Activated CD4-positive, alpha-beta T cell treated with anti-CD3 and anti-CD28 coated beads for 1 hour (primary cell): ENCODE measurements around the gene OR51A4.
"Not testable (repeated sequence)": the region's sequence is repeated elsewhere in the genome, so short reads cannot be mapped to it uniquely, and the experiment has no call there.

Experiments used
- DNase-seq: peaks from one replicate; pipeline ENCODE4 v3.0.0-alpha.2; 2020

Gene OR51A4, protein sequence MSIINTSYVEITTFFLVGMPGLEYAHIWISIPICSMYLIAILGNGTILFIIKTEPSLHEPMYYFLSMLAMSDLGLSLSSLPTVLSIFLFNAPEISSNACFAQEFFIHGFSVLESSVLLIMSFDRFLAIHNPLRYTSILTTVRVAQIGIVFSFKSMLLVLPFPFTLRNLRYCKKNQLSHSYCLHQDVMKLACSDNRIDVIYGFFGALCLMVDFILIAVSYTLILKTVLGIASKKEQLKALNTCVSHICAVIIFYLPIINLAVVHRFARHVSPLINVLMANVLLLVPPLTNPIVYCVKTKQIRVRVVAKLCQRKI

GRCh38 chr11:4947505-4947904, at the start of gene OR51A4:
Gene OR51A4 (minus strand): TSS chr11:4947605. CDS start chr11:4947100, 505 bp downstream.
- DNase-seq, result no peak

- DNase-seq, result no peak
Observed at GRCh38 chr11:4994551-4994950, 47.1 kb upstream of the OR51A4 start, which contains the start of gene OR51L1. Gene OR51L1 (plus strand): TSS chr11:4994851. CDS start chr11:4998983, 4,132 bp downstream.

GRCh38 chr11:4991060-4991459, 43.7 kb upstream of the OR51A4 start:
- DNase-seq, result no peak

DNA sequence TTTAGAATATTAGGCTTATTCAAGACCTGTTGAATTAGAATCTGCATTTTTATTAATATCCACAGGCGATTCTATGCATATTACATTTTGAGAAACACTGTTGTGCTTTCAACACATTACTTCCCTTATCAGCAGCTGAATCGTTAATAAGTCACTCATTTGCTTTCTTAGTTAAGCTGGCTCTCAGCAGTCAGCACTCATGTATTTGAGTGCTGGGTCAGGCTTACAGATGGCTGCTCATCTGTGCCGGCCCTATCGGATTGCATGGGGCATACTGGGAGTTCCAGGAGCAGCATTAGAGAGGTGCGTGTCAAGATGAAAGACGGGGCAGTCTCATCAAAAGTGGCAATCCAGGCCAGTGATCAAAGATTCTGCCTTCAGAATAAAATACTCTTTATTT, 36.4 kb upstream of the OR51A4 start:
- DNase-seq, result no peak

DNA sequence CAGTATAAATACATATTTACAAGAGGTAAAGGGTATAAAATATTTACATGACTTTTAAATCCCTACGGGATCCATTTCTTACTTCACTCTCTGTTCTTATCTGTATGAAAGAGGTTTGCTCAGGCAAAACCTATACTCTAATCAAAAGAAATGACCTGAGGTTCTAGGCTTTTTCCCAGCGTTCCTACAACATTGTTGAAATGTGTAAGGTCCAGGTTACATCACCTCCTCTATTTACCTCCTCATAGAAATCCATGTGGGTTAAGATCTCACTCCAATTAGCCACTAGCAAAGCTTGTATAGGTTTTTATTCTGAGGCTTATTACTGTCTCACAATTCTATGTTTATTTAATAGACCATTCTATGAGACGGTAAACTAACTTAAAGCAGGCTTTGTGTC, 35.3 kb upstream of the OR51A4 start:
- no peak for DNase-seq

- no peak for DNase-seq
Observed at GRCh38 chr11:4979036-4979435, 31.6 kb upstream of the OR51A4 start.

- DNase-seq, result no peak
Observed at GRCh38 chr11:4975436-4975835, 28.0 kb upstream of the OR51A4 start.

GRCh38 chr11:4962816-4963215, 15.4 kb upstream of the OR51A4 start:
- DNase-seq, result no peak

DNA sequence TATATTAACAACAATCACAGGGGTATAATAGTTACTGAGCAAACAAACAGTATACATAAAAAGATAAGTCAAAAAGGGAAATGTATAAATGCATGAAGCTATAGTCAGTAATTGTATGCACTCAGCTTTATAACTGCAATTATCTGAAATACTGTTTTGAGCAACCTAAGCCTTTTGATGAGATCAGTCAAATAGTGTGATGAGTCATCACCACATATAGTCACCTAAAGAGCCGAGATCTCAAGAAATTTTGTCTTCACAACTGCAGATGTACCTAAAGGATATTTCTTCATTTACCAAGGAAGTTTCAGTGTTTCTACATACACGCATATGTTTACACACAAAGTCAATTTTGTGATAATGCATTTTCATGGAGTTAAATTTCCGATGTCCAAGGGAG, 13.5 kb upstream of the OR51A4 start:
- DNase-seq, result no peak

GRCh38 chr11:4957396-4957795, 10.0 kb upstream of the OR51A4 start:
- DNase-seq, result no peak

DNA sequence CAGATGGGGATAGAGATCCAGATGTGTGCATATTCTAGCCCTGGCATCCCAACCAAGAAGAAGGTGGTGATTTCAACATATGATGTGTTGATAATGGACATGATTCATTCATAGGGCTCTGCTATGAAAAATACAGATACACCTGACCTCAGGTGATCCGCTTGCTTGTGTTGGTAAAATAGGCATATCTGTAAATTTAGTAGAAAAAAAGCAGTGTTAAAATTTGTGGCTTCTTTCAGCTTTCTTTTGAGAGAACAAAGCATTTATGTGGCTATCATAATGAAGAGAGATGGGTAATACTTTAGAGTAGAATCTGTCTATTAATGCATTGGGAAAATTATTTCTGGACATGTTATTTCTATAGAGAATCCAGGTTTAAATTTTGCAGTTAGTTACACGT, 8.2 kb upstream of the OR51A4 start, which contains the start of gene OR51A2:
TSS of gene OR51A2 (minus strand) at position 101 of the 400 bp plus-strand sequence. CDS start at position 101, 0 bp downstream.
- not testable (repeated sequence) for DNase-seq

DNA sequence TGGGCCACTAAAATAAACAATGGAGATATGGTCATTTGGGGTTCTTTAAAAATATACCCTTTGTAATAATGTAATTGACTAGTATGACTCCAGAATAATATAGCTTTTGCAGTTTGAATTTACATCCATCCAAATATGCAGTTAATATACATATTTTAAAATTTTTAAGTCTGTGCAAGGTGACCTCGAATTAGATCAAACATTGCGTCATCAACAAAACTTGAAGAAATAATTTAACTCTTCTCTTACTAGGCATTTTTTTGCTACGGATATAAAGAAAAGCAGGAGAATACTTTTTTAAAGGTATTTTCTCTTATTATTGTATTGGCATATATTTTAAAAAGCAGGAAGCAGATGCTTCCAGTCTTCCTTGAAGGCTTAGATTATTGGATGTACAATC, 10.7 kb downstream of the OR51A4 start:
- DNase-seq, result no peak

GRCh38 chr11:4932751-4933150, 14.7 kb downstream of the OR51A4 start:
- DNase-seq, result no peak

DNA sequence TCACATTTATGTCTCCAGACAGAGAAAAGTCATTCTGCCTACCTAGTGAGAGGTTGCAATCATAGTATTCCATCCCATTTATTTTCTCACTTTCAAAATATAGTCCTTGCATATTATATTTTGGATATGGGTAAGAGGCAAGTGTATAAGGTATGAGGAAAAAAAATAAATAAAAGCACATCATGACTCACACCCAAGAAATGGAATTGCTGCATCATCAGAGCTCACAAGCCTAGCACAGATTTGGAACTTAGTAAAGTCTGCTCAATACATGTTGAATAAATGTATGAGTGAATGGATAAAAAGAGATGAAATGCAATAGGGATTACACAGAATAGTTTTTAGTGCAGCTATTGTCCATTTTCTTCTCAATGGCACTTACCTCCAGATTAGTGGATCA, 20.8 kb downstream of the OR51A4 start:
- no peak for DNase-seq

DNA sequence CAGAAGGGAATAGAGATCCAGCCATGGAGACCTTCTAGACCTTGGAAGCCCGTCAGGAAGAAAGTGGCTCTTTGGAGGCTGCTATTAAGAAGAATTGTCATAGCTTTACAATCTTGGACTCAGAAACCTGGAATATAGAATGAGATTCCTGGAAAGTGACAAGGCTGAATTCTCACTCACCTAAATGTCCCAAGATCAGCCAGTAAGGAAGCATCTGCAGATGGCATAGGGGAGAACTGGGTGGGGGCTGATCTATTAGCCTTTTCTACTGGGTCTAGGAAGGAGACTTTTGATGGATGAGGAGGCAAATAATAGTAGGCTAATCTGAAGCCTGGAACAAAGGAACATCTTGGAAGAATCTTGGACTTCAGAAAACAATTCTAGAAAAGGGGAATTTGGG, 23.2 kb downstream of the OR51A4 start, which contains the start of gene OR51G1:
TSS of gene OR51G1 (minus strand) at position 101 of the 400 bp plus-strand sequence. CDS start at position 101, 0 bp downstream.
- DNase-seq, result no peak

DNA sequence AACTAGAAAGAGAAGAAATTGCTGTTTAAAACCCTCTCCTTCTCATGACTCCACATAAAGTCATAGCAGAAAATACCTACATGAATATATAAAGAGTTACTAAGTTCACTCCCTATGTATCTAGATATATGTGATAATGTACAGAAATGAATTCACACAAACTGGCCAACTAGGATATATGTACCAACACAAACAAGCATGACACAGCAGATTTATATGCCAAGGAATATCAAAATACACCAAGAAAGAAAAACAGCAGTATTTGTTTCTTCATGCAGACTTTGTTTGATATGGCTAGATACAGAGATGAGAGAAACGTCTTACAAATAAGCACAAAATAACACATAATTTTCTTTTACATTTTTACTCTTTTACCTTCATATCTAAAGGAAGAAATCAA, 25.1 kb downstream of the OR51A4 start:
- DNase-seq, result no peak

GRCh38 chr11:4921796-4922195, 25.6 kb downstream of the OR51A4 start:
- no peak for DNase-seq

DNA sequence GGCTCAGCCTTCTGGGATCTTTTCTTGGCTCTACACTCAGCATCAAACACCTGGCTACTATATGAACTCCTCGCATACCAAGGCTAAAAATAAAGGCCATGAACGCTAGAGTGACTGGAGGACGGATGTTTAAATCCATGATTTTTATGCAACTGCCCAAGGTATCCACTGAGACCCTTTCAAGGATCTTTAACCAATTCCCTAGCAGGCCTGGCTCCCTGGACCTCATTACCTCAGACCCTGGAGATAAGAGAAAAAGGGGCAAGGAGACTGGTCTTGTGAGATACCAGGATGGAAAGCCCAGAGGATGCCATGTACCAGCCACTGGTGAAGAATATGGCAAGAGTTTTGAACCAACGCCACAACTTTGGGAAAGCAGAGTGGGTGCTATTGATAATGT, 28.2 kb downstream of the OR51A4 start, which contains the start of gene OR51G2:
TSS of gene OR51G2 (minus strand) at position 101 of the 400 bp plus-strand sequence. CDS start 3,687 bp downstream, outside the sequence.
- DNase-seq, result no peak

DNA sequence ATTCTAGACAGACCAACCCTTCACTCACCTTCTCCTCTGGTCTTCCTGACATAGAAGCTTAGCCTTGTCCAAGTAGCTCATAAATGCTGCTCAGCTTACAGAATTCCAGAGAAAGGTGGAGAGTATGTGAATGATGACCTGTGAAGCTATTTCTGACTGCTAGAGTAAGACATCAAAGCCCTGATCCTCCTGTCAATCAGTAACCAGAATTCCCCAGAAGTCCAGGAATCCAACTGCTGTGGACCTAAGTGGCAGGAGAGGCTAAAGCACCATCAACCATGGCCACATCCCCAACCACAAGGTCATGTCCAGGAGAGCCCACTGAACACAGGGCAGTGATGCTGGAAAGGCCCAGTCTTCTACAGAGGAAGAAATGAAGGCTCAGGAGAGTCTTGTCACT, 30.8 kb downstream of the OR51A4 start:
- no peak for DNase-seq

DNA sequence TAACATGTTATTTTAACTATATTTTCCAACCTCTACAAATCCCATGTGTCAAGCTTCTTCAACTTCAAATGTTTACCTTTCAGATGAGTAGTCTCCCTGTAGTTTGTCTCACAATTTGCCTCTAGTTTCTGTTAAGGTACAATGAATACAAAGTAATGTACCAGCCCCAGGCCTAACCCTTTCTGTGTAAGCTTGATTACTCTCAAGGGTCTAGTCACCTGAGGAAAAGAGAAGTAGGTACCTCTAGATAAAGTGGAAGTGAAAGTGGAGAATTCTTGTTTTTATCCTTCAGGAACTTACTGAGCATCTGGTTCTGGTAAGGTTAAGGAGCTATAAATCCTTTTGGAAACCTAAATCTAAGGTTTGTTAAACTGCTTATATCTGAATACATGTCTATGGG, 43.9 kb downstream of the OR51A4 start, which contains the start of gene OR51A7:
TSS of gene OR51A7 (plus strand) at position 300 of the 400 bp plus-strand sequence. CDS start 3,587 bp downstream, outside the sequence.
- no peak for DNase-seq
